RWPE2 (cell line): ENCODE measurements around the gene CR1L.
"Not testable (repeated sequence)": the region's sequence is repeated elsewhere in the genome, so short reads cannot be mapped to it uniquely, and the experiment has no call there.

Source experiments
- ATAC-seq: fragments of 200-7000 bp; cut with Tn5 transposase; 3 replicates; pipeline ENCODE4 v1.9.1; 2021; ENCODE audit warnings: low read depth
- DNase-seq: peaks from one replicate; pipeline ENCODE4 v3.0.0-alpha.2; 2020; ENCODE audit warnings: low spot score
- H3K27ac ChIP-seq: fragments of 450-650 bp; 2 replicates; pipeline ENCODE4 v1.5.1; 2017; ENCODE audit warnings: mild to moderate bottlenecking; ENCODE audit not compliant: poor library complexity, severe bottlenecking
- H3K27me3 ChIP-seq: fragments of 250-450 bp; sonication (Bioruptor Pico); 2 replicates; pipeline ENCODE4 v1.5.1; 2021; ENCODE audit warnings: mild to moderate bottlenecking, moderate library complexity; ENCODE audit not compliant: insufficient read depth, poor library complexity, severe bottlenecking
- H3K36me3 ChIP-seq: fragments of 250-450 bp; sonication (Bioruptor Pico); 2 replicates; pipeline ENCODE4 v1.5.1; 2020; ENCODE audit warnings: low read depth, mild to moderate bottlenecking, moderate library complexity
- H3K4me1 ChIP-seq: fragments of 250-450 bp; sonication (Bioruptor Pico); 2 replicates; pipeline ENCODE4 v1.5.1; 2021; ENCODE audit warnings: mild to moderate bottlenecking, moderate library complexity; ENCODE audit not compliant: insufficient read depth, poor library complexity, severe bottlenecking
- H3K4me3 ChIP-seq: fragments of 250-450 bp; sonication (Bioruptor Pico); 2 replicates; pipeline ENCODE4 v1.5.1; 2021; ENCODE audit warnings: mild to moderate bottlenecking, moderate library complexity; ENCODE audit not compliant: severe bottlenecking
- H3K9me3 ChIP-seq: fragments of 250-450 bp; sonication (Bioruptor Pico); 2 replicates; pipeline ENCODE4 v1.5.1; 2021; ENCODE audit warnings: mild to moderate bottlenecking, moderate library complexity; ENCODE audit not compliant: severe bottlenecking
- CTCF ChIP-seq: fragments of 450-650 bp; IDR thresholded peaks from one replicate; pipeline ENCODE4 v1.5.1; 2017; ENCODE audit warnings: mild to moderate bottlenecking, moderate library complexity; ENCODE audit not compliant: poor library complexity, severe bottlenecking

Gene CR1L

GRCh38 chr1:207651583-207651982 is 6.7 kb downstream of the CR1L start:
- Histone ChIP-seq H3K4me1 (no peaks in the 10 kb centered on the region), H3K27me3 (no peaks in the 10 kb centered on the region), H3K36me3 (no peaks in the 10 kb centered on the region), H3K9me3 (peaks cover 2% of the 10 kb centered on the region), H3K4me3 (no peak overlapping the region), H3K27ac (no peak overlapping the region)
- DNase-seq (no peak), ATAC-seq (no peak)
- TF ChIP-seq CTCF: no peak

DNA sequence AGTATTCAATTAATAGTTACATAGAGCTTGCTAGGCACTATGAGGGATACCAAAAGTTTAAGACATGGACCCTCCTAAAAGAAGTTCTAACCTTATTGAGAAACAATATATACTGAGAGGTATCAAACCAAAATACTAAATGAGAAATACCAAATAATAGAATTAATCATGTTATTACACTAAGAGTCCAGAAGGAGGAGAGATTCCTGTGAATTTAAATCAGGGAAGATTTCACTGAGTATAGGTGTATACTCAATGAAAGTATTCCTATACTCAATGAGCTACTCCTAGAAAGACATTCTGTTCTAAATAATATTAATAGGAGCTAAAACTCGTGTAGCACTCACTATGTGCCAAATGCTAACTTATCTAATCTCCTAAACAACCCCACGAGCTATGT is 9.4 kb downstream of the CR1L start:
- peak; percentile 27 for TF ChIP-seq CTCF
- DNase-seq (no peak), ATAC-seq (no peak)
- H3K9me3 ChIP-seq: peaks cover 2% of the 10 kb centered on the region
- H3K4me3 ChIP-seq: no peak overlapping the region
- no peak overlapping the region for H3K27ac ChIP-seq
- peaks cover 3% of the 10 kb centered on the region for H3K27me3 ChIP-seq
- no peaks in the 10 kb centered on the region for H3K36me3 ChIP-seq
- no peaks in the 10 kb centered on the region for H3K4me1 ChIP-seq

DNA sequence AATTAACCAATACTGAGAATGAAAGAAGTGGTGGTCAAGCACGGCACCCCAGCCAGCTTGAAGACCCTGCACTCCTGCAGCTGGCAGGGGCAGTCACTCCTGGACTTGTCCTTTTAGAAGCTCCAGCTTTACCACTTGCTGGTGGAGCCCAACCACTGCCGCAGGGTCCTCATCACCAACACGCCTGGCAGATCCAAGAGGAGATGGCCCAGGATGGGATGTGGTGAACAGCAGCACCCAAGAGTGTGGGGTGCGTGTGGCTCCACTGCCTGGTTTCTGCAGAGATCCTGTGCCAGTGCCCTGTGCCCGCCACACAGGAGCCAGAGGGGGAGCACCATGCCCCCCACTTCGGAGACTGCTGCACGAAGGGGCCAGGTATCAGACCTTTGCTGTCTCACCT is 13.5 kb downstream of the CR1L start:
- Histone ChIP-seq H3K27ac (no peak overlapping the region), H3K36me3 (no peaks in the 10 kb centered on the region), H3K4me3 (no peak overlapping the region), H3K27me3 (peaks cover 3% of the 10 kb centered on the region), H3K9me3 (no peaks in the 10 kb centered on the region), H3K4me1 (no peaks in the 10 kb centered on the region)
- TF ChIP-seq CTCF: no peak
- ATAC-seq (no peak), DNase-seq (no peak)

GRCh38 chr1:207658904-207659485 is 14.1 kb downstream of the CR1L start:
- DNase-seq (no peak), ATAC-seq (no peak)
- no peak overlapping the region for H3K27ac ChIP-seq
- H3K27me3 ChIP-seq: peaks cover 3% of the 10 kb centered on the region
- no peaks in the 10 kb centered on the region for H3K4me1 ChIP-seq
- no peaks in the 10 kb centered on the region for H3K36me3 ChIP-seq
- H3K4me3 ChIP-seq: no peak overlapping the region
- no peaks in the 10 kb centered on the region for H3K9me3 ChIP-seq
- no peak for TF ChIP-seq CTCF

- peaks cover 3% of the 10 kb centered on the region for H3K27me3 ChIP-seq
- 0 out of 3 replicates have a peak, but pooled peaks have one; percentile 31 for ATAC-seq
- H3K4me1 ChIP-seq: no peaks in the 10 kb centered on the region
- no peak overlapping the region for H3K27ac ChIP-seq
- no peak for DNase-seq
- no peaks in the 10 kb centered on the region for H3K9me3 ChIP-seq
- no peak overlapping the region for H3K4me3 ChIP-seq
- no peaks in the 10 kb centered on the region for H3K36me3 ChIP-seq
- no peak for TF ChIP-seq CTCF
Observed at GRCh38 chr1:207659545-207660153, 14.7 kb downstream of the CR1L start.

DNA sequence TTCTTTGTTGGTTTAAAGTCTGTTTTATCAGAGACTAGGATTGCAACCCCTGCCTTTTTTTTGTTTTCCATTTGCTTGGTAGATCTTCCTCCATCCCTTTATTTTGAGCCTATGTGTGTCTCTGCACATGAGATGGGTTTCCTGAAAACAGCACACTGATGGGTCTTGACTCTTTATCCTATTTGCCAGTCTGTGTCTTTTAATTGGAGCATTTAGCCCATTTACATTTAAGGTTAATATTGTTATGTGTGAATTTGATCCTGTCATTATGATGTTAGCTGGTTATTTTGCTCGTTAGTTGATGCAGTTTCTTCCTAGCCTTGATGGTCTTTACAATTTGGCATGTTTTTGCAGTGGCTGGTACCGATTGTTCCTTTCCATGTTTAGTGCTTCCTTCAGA is 16.5 kb downstream of the CR1L start:
- not testable (repeated sequence) for ATAC-seq, H3K36me3 ChIP-seq, DNase-seq, H3K4me1 ChIP-seq, H3K4me3 ChIP-seq, H3K9me3 ChIP-seq, H3K27me3 ChIP-seq, H3K27ac ChIP-seq
